ENCODE results near the gene SPOCK1.

The SPOCK1 gene

GRCh38 chr5:137040641-137041340 is 458.3 kb downstream of the SPOCK1 start:
- DNase-seq = no peak

- DNase-seq = peak; percentile 84
Observed at GRCh38 chr5:137040024-137040423, 459.1 kb downstream of the SPOCK1 start.

GRCh38 chr5:137037848-137038247 is 461.3 kb downstream of the SPOCK1 start:
- no peak for DNase-seq

GRCh38 chr5:137036640-137037039 is 462.5 kb downstream of the SPOCK1 start:
- DNase-seq = peak; percentile 75

- DNase-seq = no peak
Observed at GRCh38 chr5:137035480-137035878, 463.6 kb downstream of the SPOCK1 start.

- no peak for DNase-seq
Observed at GRCh38 chr5:137034764-137035479, 464.2 kb downstream of the SPOCK1 start.

- DNase-seq = no peak
Observed at GRCh38 chr5:137034213-137034612, 464.9 kb downstream of the SPOCK1 start.

GRCh38 chr5:137032929-137033328 is 466.2 kb downstream of the SPOCK1 start:
- DNase-seq = no peak

- no peak for DNase-seq
Observed at GRCh38 chr5:137027758-137028157, 471.4 kb downstream of the SPOCK1 start.

- no peak for DNase-seq
Observed at GRCh38 chr5:137026296-137026695, 472.8 kb downstream of the SPOCK1 start.

GRCh38 chr5:137024044-137024443 is 475.1 kb downstream of the SPOCK1 start:
- no peak for DNase-seq

- no peak for DNase-seq
Observed at GRCh38 chr5:137023371-137023770, 475.8 kb downstream of the SPOCK1 start.

- DNase-seq = no peak
Observed at GRCh38 chr5:137022725-137023124, 476.4 kb downstream of the SPOCK1 start.

GRCh38 chr5:137022043-137022442 is 477.1 kb downstream of the SPOCK1 start:
- DNase-seq = no peak

- no peak for DNase-seq
Observed at GRCh38 chr5:137019229-137019628, 479.9 kb downstream of the SPOCK1 start.

GRCh38 chr5:137016783-137017324 is 482.3 kb downstream of the SPOCK1 start:
- DNase-seq = no peak

GRCh38 chr5:137015540-137016116 is 483.5 kb downstream of the SPOCK1 start:
- no peak for DNase-seq

- no peak for DNase-seq
Observed at GRCh38 chr5:137014731-137015130, 484.4 kb downstream of the SPOCK1 start.

- no peak for DNase-seq
Observed at GRCh38 chr5:137010226-137010625, 488.9 kb downstream of the SPOCK1 start.

- DNase-seq = no peak
Observed at GRCh38 chr5:137004279-137004678, 494.8 kb downstream of the SPOCK1 start.

GRCh38 chr5:137001026-137001569 is 498.0 kb downstream of the SPOCK1 start:
- DNase-seq = no peak

- DNase-seq = no peak
Observed at GRCh38 chr5:136999787-137000186, 499.3 kb downstream of the SPOCK1 start.

GRCh38 chr5:136998854-136999357 is 500.2 kb downstream of the SPOCK1 start:
- DNase-seq = peak; percentile 11
